NCI-H2196 (cell line): ENCODE results near the gene ZNF44.

Experiments used
- DNase-seq: peaks from one replicate; lab custom pipeline; 2025; ENCODE audit not compliant: unreplicated experiment; lab: John Stamatoyannopoulos, UW

The ZNF44 gene

GRCh38 chr19:12265921-12266704, 28.6 kb downstream of the ZNF44 start:
- DNase-seq, result no peak

GRCh38 chr19:12261554-12261953, 33.1 kb downstream of the ZNF44 start:
- no peak for DNase-seq

GRCh38 chr19:12260861-12261260, 33.8 kb downstream of the ZNF44 start:
- no peak for DNase-seq

GRCh38 chr19:12260236-12260635, 34.4 kb downstream of the ZNF44 start:
- DNase-seq, result no peak

- DNase-seq, result no peak
Measured at GRCh38 chr19:12255372-12255771, 39.3 kb downstream of the ZNF44 start.

GRCh38 chr19:12247644-12248222, 47.0 kb downstream of the ZNF44 start:
- no peak for DNase-seq

GRCh38 chr19:12244370-12244769, 50.3 kb downstream of the ZNF44 start:
- no peak for DNase-seq

GRCh38 chr19:12237143-12237839, 57.4 kb downstream of the ZNF44 start:
- DNase-seq, result no peak

GRCh38 chr19:12232961-12233360, 61.7 kb downstream of the ZNF44 start:
- no peak for DNase-seq

- no peak for DNase-seq
Measured at GRCh38 chr19:12230751-12231733, 63.6 kb downstream of the ZNF44 start.

GRCh38 chr19:12229990-12230389, 64.7 kb downstream of the ZNF44 start:
- DNase-seq, result no peak

GRCh38 chr19:12224676-12225075, 70.0 kb downstream of the ZNF44 start:
- no peak for DNase-seq

- no peak for DNase-seq
Measured at GRCh38 chr19:12222980-12223630, 71.6 kb downstream of the ZNF44 start.
